HG03457 (cell line): ENCODE measurements around the gene INA.
"Not testable (repeated sequence)": the region's sequence is repeated elsewhere in the genome, so short reads cannot be mapped to it uniquely, and the experiment has no call there.

Experiments
- ATAC-seq: cut with Tn5 transposase; IDR thresholded peaks from one replicate; pipeline ENCODE4 v1.9.1; 2021; ENCODE audit warnings: moderate number of reproducible peaks; ENCODE audit not compliant: unreplicated experiment

The INA gene

DNA sequence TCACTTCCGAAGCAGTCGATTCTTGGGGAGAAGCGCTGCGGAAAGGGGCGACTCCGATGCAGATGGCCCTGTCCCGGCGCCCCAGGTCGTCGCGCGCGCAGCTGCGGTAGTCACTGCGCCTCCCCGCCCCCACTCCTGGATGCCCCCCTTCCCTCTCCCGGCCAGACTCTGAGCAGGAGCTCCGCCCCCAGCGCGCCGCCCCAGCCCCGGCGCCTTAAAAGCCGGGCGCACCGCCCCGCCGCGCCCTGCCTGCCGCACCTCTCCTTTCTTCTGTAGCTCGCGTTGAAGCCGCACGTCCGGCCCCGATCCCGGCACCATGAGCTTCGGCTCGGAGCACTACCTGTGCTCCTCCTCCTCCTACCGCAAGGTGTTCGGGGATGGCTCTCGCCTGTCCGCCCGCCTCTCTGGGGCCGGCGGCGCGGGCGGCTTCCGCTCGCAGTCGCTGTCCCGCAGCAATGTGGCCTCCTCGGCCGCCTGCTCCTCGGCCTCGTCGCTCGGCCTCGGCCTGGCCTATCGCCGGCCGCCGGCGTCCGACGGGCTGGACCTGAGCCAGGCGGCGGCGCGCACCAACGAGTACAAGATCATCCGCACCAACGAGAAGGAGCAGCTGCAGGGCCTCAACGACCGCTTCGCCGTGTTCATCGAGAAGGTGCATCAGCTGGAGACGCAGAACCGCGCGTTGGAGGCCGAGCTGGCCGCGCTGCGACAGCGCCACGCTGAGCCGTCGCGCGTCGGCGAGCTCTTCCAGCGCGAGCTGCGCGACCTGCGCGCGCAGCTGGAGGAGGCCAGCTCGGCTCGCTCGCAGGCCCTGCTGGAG is at the start of gene INA:
TSS of gene INA (plus strand) at position 243 of the 817 bp plus-strand sequence. CDS start at position 317, 74 bp downstream.
- ATAC-seq = no peak

DNA sequence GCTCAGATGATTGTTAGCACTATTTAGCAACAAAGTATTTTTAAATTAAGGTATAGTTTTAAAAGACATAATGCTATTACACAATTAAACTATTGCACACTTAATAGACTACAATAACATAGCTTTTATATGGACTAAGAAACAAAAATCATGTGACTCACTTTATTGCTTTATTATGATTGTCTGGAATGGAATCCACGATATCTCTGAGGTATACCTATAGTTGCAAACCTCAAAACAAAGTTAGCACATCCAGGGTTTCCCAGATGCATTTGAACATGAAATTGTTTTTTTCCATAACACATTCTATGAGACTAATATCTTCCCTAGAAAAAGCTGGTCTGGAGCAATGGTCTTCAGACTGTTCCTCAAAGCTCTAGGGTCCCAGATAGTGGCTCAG is 49.5 kb upstream of the INA start:
- no peak for ATAC-seq

DNA sequence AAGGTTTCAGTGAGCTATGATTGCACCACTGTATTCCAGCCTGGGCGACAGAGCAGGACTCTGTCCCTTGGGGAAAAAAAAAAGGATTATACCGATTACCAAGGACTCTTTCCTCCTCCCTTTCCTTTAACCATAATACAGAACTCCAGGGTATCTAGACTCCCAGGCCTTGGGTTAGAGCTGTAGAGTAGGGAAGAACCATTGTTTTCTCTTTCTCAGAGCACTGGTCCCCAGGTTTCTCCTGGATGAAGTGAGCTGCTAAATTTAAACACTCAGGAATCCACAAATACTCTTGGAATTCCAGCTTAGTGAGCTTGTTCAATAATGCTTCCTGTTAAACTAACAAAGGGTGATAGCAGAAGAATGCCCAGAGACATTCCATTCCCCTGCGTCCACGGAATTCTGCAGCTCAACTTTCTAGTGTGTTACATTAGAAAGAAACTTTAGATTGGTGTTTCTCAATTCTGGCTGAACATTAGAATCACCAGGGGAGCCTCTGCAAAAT is 45.8 kb upstream of the INA start:
- ATAC-seq = no peak

DNA sequence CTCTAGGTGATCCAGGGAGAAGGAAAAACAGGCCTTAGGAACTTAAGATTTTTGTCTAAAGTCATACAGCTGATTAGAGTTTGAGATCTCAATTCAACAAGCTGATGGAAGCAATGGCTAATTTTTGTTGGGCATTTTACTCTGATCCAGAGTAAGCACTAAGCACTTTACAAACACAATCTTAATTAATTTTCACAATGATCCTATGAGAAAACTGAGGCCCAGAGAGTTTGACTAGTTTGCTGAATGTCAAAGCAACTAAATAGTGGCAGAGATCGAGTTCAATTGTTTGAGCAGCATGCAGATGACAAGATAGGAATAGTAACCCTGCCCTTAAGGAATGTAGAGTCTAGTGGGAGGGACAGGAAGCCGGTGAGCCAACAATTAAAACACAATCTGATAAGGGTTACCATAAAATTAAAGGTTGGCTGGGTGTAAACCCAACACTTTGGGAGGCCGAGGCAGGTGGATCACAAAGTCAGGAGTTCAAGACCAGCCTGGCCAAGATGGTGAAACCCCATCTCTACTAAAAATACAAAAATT is 44.7 kb upstream of the INA start:
- ATAC-seq = no peak

DNA sequence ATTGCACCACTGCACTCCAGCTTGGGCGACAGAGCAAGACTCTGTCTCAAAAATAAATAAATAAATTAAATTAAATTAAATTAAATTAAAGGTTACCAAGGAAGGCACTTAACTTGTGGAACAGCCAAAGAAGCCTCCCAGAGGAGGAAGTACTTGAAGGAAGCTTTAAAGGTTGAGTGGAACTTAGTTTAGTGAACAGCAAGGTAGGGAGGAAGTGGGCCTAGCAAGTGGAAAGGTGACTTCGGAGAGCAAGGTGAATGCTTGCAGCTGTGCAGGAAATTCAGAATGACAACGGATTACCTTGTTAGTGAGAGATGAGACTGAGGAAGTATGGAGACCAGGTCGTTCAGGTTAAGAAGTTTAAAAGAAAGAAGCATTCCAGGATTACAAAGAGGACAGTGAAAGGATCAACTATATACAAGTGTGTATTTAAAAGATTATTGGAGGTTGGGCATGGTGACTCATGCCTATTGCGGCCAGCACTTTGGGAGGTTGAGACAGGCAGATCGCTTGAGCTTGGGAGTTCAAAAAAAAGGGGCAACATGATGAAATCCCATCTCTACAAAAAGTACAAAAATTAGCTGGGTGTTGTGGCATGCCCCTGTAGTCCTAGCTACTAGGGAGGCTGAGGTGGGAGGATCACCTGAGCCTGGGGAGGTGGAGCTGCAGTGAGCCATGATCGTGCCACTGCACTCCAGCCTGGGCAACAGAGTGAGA is 44.0 kb upstream of the INA start:
- ATAC-seq = no peak

DNA sequence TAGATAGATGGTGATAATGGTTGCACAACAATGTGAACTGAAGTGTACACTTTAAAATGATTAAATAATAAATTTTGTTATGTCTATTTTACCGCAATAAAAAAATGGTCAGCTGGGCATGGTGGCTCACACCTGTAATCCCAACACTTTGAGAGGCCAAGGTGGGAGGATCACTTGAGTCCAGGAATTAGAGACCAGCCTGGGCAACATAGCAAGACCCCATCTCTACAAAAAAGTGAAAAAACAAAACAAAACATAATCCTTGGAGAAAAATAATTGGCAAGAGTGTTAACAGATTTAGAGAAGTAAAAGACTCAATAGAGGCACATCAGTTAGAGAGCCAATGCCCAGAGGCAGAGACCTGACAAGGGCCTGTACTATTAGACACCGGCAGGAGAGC is 41.2 kb upstream of the INA start:
- ATAC-seq = no peak

DNA sequence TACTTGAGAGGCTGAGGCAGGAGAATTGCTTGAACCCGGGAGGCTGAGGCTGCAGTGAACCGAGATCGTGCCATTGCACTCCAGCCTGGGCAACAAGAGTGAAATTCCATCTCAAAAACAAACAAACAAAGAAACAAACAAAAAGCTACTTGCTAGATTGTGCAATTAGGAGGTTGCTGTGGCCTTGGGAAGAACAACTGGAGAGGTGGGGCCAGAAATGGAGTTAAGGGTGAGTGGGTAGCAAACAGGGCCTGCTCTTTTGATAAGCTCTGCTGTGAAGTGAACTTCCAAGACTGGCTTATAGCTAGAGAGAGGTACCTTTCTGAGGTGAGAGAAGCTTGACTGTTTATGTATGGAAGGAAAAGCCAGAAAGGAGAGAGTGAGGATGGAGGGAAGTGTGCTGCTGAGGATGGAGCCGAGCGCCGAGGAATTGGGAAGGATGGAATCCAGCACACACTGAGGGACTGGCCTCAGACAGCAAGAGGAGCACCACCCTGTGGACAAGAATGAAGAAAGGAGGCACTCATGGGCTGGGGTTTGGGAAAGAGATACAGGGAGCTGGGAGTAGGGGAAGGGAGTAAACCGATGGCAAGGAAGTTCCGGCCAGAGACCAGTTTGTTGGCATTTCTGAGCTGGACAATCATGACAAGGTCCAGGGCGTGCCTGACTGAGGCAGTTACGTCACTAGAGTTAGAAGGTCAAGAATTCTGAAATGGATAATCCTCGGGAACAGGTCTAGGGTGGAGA is 38.3 kb upstream of the INA start:
- no peak for ATAC-seq

DNA sequence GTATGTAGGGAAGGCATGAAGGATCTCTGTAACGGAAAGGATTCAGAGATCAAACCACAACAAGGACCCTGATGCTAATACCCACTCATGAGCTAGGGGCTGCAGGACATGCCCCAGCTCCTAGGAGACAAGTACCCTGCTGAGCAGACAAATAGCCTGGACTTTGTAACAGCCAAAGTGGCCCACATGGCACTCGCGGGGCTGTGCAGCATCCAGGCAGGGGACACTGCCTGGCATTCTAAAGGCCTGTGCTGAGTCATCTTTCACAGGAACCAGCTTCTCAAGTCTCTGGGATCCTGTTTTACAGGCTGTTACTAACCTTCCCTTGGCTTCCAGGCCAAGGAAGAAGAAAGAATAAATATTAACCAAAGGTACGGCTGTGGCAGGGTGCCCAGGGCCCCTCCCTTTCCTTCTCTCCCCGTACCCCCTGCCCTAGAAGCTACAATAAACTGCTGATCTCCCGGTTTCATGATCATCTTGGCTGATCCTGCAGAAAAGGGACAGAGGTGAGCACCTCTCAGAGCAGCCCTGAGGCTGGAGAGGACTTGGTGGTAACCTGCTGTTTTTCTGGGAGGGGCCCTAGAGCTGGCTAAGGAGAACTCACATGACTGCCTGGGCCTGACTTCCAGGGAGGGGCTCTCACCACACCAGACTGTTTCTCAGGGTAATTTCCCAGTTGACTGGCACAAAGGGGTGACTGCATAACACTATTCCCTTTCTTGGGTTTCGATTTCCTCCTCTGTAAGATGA is 35.5 kb upstream of the INA start:
- no peak for ATAC-seq

DNA sequence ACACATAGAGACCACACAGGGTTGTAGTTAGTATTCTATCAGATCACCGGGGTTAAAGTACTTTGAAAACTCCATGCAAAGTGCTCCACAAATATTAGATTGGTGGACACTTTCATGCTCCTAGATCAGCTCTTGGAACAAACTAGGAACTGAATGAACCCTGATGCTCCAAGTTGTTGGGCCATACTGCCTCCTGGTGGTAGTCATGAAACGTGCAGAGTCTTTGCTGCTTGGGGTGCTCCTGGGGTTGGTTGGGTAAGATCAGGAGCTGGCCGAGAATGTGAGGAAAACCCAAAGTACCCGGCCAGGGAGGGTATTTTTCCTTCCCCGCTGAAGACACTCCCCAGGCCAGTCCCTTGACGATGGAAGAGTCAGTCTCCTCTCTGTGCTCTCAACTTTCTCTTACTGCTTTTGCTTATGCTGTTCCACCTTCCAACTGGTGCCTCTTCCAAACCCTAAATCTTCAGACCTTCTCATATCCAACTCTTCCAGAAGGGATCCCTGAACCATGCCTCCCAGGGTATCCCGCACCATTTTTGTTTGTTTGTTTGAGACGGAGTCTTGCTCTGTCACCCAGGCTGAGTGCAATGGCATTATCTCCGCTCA is 32.2 kb upstream of the INA start:
- no peak for ATAC-seq

DNA sequence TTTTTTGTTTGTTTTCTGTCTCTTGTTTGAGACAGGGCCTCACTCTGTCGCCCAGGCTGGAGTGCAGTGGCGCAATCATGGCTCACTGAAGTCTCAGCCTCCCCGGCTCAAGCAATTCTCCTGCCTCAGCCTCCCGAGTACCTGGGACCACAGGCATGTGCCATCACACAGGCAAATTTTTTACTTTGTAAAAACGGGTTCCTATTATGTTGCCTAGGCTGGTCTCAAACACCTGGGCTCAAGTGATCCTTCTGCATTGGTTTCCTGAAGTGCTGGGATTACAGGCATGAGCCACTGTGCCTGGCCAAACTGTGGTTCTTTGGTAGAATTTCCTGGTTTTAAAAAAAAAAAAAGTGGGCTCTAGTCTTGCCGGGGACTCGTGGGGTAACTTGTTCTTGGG is 31.4 kb upstream of the INA start, which contains the start of gene RPEL1:
TSS of gene RPEL1 (plus strand) at position 301 of the 400 bp plus-strand sequence. CDS start 110 bp downstream, outside the sequence.
- not testable (repeated sequence) for ATAC-seq

DNA sequence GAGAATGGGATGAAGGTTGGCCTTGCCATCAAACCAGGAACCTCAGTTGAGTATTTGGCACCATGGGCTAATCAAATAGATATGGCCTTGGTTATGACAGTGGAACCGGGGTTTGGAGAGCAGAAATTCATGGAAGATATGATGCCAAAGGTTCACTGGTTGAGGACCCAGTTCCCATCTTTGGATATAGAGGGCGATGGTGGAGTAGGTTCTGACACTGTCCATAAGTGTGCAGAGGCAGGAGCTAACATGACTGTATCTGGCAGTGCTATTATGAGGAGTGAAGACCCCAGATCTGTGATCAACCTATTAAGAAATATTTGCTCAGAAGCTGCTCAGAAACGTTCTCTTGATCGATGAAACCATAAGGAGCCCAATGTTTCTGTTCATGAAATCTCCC is 30.6 kb upstream of the INA start:
- no peak for ATAC-seq

DNA sequence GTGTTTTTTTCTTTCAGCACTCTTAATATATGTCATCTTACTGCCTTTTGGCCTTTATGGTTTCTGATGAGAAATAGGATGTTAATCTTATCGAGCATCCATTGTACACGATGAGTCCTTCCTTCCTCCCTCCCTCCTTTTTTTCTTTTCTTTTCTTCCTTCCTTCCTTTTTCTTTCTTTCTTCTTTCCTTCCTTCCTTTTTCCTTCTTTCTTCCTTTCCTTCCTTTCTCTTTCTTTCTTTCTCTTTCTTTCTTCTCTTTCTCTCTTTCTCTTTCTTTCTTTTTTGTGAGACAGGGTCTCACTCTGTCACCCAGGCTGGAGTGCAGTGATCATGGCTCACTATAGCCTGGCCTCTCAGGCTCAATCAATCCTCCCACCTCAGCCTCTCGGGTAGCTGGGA is 22.8 kb upstream of the INA start:
- no peak for ATAC-seq

DNA sequence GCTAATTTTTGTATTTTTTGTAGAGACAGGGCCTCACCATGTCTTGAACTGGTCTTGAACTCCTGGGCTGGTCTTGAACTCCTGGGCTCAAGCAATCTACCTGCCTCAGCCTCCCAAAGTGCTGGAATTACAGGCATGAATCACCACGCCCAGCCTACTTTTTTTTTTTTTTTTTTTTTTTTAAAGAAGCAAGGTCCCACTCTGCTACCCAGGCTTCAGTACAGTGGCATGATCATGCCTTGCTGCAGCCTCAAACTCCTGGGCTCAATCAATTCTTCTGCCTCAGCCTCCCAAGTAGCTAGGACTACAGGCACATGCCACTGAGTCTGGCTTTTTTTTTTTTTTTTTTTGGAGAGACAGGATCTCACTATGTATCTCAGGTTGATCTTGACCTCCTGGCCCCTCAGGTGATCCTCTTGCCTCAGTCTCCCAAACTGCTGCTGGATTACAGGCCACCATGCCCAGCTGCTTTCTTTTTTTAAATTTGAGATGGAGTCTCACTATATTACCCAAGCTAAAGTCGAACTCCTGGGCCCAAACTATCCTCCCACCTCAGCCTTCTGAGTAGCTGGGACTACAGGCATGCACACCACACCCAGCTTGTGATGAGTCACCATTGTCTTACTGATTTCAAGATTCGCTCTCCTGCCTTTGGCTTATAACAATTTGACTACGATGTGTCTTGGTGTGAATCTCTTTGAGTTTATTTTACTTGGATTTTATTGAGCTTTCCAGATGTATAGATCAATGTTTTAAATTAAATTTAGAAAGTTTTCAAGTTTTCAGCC is 22.2 kb upstream of the INA start:
- no peak for ATAC-seq

DNA sequence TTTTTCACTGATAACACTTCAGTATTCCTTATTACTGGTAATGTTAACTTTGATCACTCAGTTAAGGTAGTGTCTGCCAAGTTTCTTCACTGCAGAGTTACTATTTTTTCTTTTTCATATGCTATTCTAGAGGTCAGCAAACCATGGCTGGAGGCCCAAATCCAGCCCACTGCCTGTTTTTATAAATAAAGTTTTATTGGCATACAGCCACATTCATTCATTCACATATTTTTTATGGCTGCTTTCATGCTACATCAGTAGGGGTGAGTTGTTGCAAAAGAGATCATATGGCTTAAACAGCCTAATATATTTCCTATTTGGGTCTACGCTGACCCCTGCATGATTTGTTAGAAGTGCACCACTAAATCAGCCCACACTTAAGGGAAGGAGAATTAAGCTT is 20.3 kb upstream of the INA start:
- ATAC-seq = no peak

DNA sequence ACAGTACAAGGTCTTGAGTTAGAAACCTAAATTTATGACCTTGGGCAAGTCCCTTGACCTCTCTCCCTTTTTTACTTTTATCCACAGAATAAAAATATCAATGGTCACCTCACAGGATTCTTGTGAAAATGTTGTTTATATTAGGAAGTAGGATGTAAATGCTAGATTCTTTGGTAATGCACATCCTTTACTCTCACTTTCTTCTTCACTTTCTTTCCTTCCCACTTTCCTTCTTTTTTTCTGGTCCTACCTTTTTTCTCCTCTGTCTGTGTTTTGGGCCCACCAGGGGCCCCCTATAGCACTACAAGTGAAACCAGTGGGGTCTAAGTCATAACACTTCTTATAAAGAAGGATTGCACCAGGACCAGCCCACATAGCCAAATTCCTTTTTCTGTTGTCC is 19.1 kb upstream of the INA start:
- no peak for ATAC-seq

DNA sequence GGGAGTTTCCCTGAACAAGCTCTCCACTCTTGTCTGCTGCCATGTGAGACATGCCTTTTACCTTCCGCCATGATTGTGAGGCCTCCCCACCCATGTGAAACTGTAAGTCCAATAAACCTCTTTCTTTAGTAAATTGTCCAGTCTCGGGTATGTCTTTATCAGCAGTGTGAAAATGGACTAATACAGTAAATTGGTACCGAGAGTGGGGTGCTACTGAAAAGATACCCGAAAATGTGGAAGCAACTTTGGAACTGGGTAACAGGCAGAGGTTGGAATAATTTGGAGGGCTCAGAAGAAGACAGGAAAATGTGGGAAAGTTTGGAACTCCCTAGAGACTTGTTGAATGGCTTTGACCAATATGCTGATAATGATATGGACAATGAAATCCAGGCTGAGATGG is 18.0 kb upstream of the INA start:
- not testable (repeated sequence) for ATAC-seq

DNA sequence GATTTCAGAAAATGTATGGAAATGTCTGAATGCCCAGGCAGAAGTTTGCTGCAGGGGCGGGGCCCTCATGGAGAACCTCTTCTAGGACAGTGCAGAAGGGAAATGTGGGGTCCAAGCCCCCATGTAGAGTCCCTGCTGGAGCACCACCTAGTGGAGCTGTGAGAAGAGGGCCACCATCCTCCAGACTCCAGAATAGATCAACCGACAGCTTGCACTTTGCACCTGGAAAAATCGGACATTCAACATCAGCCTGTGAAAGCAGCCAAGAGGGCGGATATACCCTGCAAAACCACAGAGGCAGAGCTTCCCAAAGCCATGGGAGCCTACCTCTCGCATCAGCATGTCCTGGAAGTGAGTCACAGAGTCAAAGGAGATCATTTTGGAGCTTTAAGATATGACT is 16.9 kb upstream of the INA start:
- ATAC-seq = no peak

DNA sequence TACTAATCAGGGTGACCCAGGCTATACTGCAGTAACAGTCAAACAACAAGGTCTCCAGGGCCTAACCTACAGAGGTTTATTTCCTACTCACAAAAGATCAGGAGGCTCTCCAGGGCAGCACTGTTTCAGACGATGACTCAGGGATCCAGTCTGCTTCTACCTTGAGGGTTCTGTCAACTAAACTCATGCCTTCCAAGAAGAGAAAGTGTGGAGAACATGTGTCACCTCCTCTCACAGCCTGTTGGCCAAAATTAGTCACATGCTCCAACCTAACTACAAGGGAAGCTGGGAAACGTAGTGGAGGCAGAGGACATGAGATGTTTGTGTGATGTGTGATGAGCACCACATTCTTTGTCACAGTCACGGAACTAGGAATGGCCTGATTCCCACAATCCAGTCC is 14.7 kb upstream of the INA start:
- ATAC-seq = no peak

DNA sequence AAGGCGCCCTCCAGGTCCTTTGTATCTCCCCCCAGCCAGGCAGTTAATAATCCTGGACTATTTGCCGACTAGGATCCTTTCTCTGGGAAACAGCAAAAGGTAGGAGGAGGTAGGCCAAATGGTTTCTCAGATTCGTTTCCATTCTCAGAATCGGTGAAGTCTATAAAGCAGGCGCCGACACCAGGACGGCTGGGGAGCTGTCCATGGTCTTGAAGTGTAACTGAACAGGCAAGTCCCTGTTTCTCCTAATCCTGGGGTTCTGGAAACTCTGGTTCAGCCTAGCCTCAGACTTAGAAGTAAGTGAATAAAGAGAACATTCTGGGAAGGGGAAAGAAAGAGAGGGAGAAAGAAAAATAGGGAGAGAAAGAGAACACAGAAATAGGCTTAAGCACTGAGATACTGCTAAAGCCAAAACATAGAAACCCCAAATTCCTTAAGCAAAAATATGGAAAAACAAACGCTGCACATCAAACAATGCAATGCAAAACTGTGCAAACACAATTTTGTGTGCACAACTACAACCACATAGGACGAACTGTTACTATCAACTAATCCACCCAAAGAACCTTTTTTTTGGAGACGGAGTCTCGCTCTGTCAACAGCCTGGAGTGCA is 11.1 kb upstream of the INA start:
- ATAC-seq = no peak
